ENCODE measurements around the gene IL1RAPL2. TPM values are rescaled to one million over a fixed set of nuclear protein-coding genes. Genes with fewer than 3 reads are reported as not detected.

IL1RAPL2 gene
- total RNA-seq, 1 experiment from 2014 or later: not detected

GRCh38 chrX:105263801-105264200 is 697.8 kb downstream of the IL1RAPL2 start:
- H3K4me3 ChIP-seq (ENCODE audit: low read depth in 2 of 2, low read length in 2 of 2): no peak overlapping the region
- no peak for DNase-seq (ENCODE audit: low read depth, low spot score)
- ChIA-PET CTCF (no interaction called here), POLR2A (no interaction called here)
- H3K4me1 ChIP-seq (ENCODE audit: control insufficient read depth, insufficient read depth, low read length): no peaks in the 10 kb centered on the region
- BruUV-seq (replicated peaks): no TSS peak
- H3K27ac ChIP-seq (ENCODE audit: low read length): no peak overlapping the region
- intact Hi-C loops (cut with micrococcal nuclease; ENCODE audit: unreplicated experiment): no loop called here
- in situ Hi-C loops (cut with HindIII; ENCODE audit: low pct_unique_long_range_greater_than_20kb, low sequenced_read_pairs): no loop called here
- no peaks in the 10 kb centered on the region for H3K27me3 ChIP-seq (ENCODE audit: control insufficient read depth, insufficient read depth, low read length)
- H3K36me3 ChIP-seq (ENCODE audit: control insufficient read depth, insufficient read depth, low read length): no peaks in the 10 kb centered on the region
- ATAC-seq: no peak
- no peaks in the 10 kb centered on the region for H3K9me3 ChIP-seq (ENCODE audit: control insufficient read depth, insufficient read depth, low read depth, low read length)
- TF ChIP-seq, protein P1, sequence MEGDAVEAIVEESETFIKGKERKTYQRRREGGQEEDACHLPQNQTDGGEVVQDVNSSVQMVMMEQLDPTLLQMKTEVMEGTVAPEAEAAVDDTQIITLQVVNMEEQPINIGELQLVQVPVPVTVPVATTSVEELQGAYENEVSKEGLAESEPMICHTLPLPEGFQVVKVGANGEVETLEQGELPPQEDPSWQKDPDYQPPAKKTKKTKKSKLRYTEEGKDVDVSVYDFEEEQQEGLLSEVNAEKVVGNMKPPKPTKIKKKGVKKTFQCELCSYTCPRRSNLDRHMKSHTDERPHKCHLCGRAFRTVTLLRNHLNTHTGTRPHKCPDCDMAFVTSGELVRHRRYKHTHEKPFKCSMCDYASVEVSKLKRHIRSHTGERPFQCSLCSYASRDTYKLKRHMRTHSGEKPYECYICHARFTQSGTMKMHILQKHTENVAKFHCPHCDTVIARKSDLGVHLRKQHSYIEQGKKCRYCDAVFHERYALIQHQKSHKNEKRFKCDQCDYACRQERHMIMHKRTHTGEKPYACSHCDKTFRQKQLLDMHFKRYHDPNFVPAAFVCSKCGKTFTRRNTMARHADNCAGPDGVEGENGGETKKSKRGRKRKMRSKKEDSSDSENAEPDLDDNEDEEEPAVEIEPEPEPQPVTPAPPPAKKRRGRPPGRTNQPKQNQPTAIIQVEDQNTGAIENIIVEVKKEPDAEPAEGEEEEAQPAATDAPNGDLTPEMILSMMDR (IDR thresholded peaks at IDR 0.05): no peak
- TF ChIP-seq POLR2AphosphoS5 (IDR thresholded peaks at IDR 0.05; ENCODE audit: low read depth, low read length) (no peak), TCF7L2 (IDR thresholded peaks at IDR 0.05; ENCODE audit: low read depth, low read length) (no peak), SIN3A (IDR thresholded peaks at IDR 0.05; ENCODE audit: borderline replicate concordance, insufficient read depth, low read depth, low read length) (no peak)
- TF ChIP-seq, protein P2, sequence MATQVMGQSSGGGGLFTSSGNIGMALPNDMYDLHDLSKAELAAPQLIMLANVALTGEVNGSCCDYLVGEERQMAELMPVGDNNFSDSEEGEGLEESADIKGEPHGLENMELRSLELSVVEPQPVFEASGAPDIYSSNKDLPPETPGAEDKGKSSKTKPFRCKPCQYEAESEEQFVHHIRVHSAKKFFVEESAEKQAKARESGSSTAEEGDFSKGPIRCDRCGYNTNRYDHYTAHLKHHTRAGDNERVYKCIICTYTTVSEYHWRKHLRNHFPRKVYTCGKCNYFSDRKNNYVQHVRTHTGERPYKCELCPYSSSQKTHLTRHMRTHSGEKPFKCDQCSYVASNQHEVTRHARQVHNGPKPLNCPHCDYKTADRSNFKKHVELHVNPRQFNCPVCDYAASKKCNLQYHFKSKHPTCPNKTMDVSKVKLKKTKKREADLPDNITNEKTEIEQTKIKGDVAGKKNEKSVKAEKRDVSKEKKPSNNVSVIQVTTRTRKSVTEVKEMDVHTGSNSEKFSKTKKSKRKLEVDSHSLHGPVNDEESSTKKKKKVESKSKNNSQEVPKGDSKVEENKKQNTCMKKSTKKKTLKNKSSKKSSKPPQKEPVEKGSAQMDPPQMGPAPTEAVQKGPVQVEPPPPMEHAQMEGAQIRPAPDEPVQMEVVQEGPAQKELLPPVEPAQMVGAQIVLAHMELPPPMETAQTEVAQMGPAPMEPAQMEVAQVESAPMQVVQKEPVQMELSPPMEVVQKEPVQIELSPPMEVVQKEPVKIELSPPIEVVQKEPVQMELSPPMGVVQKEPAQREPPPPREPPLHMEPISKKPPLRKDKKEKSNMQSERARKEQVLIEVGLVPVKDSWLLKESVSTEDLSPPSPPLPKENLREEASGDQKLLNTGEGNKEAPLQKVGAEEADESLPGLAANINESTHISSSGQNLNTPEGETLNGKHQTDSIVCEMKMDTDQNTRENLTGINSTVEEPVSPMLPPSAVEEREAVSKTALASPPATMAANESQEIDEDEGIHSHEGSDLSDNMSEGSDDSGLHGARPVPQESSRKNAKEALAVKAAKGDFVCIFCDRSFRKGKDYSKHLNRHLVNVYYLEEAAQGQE (IDR thresholded peaks at IDR 0.05; ENCODE audit: insufficient read depth in 1 of 2, low read depth in 2 of 2, low read length in 1 of 2): no peak

DNA sequence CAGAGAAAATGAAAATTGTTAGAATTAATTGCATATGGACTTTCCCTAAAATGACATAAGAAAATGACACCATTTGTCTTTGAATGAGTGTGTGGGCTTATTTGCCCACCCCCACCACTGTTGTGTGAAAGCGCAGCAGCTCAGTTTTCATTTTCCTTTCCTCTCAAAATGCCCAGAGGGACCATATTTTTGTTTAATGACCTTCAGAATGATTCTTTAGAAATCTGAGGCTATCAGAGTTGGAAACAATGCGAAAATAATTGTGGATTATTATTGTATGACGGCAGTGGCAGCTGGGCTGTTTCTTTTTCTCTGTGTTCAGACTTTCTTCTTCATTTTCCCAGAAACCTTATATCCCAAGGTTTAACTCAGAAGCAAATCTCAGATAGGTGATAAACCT is 699.1 kb downstream of the IL1RAPL2 start:
- Histone ChIP-seq H3K4me1 (ENCODE audit: control insufficient read depth, insufficient read depth, low read length) (no peaks in the 10 kb centered on the region), H3K36me3 (ENCODE audit: control insufficient read depth, insufficient read depth, low read length) (no peaks in the 10 kb centered on the region), H3K27me3 (ENCODE audit: control insufficient read depth, insufficient read depth, low read length) (no peaks in the 10 kb centered on the region), H3K4me3 (ENCODE audit: low read depth in 2 of 2, low read length in 2 of 2) (no peak overlapping the region), H3K27ac (ENCODE audit: low read length) (no peak overlapping the region), H3K9me3 (ENCODE audit: control insufficient read depth, insufficient read depth, low read depth, low read length) (no peaks in the 10 kb centered on the region)
- in situ Hi-C loops (cut with HindIII; ENCODE audit: low pct_unique_long_range_greater_than_20kb, low sequenced_read_pairs) (no loop called here), intact Hi-C loops (cut with micrococcal nuclease; ENCODE audit: unreplicated experiment) (no loop called here)
- ChIA-PET CTCF (no interaction called here), POLR2A (no interaction called here)
- no TSS peak for BruUV-seq (replicated peaks)
- DNase-seq (ENCODE audit: low read depth, low spot score): no peak
- TF ChIP-seq, protein P2 (IDR thresholded peaks at IDR 0.05; ENCODE audit: insufficient read depth in 1 of 2, low read depth in 2 of 2, low read length in 1 of 2): no peak
- TF ChIP-seq, protein P1 (IDR thresholded peaks at IDR 0.05): no peak
- TF ChIP-seq TCF7L2 (IDR thresholded peaks at IDR 0.05; ENCODE audit: low read depth, low read length) (no peak), SIN3A (IDR thresholded peaks at IDR 0.05; ENCODE audit: borderline replicate concordance, insufficient read depth, low read depth, low read length) (no peak), POLR2AphosphoS5 (IDR thresholded peaks at IDR 0.05; ENCODE audit: low read depth, low read length) (no peak)
- no peak for ATAC-seq
